Measurements from ENCODE around the gene P4HB. TPM values are rescaled to one million over a fixed set of nuclear protein-coding genes. Genes with fewer than 3 reads are reported as not detected.
A peak's percentile ranks its signal among the peaks of the same experiment; 100 is the strongest.

The P4HB gene
- total RNA-seq, 1 donor: 763 TPM

DNA sequence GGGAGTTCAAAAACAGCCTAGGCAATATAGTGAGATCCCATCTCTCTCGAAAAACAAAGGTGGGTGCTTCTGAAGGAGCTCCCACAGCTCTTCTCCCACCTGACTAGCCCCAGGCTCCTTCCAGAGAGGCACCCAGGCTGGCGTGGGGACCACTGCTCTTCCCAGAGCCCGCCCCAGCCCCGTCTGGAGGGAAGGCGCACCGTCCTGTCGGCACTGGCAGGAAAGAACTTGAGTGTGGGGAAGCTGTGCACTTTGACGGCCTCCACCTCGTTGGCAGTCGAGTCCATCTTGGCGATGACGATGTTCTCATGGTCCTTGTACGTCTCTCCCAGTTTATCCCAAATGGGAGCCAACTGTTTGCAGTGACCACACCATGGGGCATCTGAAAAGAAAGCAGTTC lies 15.0 kb downstream of the P4HB start:
- DNase-seq (ENCODE audit: low read depth): no peak
- no peak overlapping the region for H3K4me3 ChIP-seq (ENCODE audit: low read depth, low read length)
- TF ChIP-seq, protein P1, sequence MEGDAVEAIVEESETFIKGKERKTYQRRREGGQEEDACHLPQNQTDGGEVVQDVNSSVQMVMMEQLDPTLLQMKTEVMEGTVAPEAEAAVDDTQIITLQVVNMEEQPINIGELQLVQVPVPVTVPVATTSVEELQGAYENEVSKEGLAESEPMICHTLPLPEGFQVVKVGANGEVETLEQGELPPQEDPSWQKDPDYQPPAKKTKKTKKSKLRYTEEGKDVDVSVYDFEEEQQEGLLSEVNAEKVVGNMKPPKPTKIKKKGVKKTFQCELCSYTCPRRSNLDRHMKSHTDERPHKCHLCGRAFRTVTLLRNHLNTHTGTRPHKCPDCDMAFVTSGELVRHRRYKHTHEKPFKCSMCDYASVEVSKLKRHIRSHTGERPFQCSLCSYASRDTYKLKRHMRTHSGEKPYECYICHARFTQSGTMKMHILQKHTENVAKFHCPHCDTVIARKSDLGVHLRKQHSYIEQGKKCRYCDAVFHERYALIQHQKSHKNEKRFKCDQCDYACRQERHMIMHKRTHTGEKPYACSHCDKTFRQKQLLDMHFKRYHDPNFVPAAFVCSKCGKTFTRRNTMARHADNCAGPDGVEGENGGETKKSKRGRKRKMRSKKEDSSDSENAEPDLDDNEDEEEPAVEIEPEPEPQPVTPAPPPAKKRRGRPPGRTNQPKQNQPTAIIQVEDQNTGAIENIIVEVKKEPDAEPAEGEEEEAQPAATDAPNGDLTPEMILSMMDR (IDR thresholded peaks at IDR 0.05; ENCODE audit: insufficient read depth, low read length): no peak

DNA sequence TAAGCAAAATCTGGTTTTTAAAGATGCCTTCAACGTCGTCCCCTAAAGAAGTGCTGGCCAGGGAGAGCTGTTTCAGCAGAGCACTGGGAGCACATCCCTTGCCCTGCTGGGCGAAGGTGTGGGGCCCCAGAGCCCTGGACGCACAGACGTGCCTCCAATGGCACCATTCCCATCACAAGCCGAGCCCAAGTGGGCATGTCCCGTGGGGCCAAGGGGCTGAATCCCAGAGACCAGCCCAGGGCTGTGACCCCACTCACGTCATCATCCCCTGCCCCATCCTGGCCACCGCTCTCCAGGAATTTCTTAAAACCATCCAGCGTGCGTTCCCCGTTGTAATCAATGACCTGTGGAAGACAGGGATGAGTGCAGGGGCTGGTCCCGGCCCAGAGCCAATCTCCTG lies 15.4 kb downstream of the P4HB start:
- TF ChIP-seq, protein P1 (IDR thresholded peaks at IDR 0.05; ENCODE audit: insufficient read depth, low read length): no peak
- no peak for DNase-seq (ENCODE audit: low read depth)

DNA sequence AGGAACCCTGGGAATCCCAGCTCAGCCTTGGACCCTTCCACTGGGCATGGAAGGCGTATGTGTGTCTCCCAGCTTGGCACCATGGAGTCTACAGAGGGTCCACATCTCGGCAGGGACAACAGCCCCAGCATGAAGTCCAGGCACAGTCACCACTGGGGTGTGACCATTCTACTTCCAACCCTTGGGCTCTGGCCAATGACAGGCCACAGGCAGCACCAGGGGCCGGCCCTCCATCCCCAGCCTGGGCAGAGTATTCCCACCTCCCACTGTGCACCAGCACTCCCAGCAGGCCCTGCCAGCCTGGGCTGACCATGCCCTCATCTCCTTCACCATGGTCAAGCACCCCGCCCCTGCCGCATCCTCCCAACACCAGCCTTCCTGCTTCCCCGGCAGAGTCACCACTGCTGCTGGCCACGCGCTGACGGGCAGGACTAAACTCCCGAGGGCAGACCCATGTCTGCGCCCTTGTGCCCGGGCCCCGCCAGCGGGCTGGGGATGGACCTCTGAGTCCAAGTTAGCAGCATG lies 15.9 kb downstream of the P4HB start:
- H3K4me3 ChIP-seq (ENCODE audit: low read depth, low read length): no peak overlapping the region
- TF ChIP-seq, protein P1 (IDR thresholded peaks at IDR 0.05; ENCODE audit: insufficient read depth, low read length): no peak
- DNase-seq (ENCODE audit: low read depth): no peak

More for the DNA sequence above, 15.4 kb downstream of the P4HB start:
- no peak overlapping the region for H3K4me3 ChIP-seq (ENCODE audit: low read depth, low read length)

DNA sequence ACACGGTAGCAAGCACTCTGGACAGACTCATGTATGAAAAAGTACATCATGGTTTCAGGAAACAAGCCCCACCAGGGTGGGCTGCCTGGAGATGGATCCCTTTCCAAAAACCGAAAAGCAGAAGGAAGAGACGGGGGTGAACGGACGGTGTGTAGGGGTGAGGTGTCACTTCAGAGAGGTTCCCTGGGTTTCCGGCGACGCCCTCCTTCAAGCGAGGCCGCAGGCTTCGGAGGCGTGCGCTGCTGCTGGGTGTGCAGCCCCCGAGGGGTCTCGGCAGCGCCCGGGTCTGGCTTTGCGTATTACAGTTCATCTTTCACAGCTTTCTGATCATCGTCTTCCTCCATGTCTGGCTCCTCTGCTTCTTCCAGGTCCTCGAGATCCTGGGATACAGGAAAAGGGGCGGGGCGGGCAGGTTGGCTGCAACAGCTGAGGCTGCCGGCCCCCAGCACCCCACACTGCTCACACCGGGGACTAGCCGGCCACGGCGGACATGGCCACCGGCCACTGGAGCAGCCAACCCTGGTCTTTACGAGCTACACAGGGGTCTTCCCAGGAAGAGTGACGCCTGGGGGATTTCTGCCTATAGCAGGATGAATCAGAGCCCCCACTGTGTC lies 16.5 kb downstream of the P4HB start:
- no peak for DNase-seq (ENCODE audit: low read depth)
- TF ChIP-seq, protein P1 (IDR thresholded peaks at IDR 0.05; ENCODE audit: insufficient read depth, low read length): no peak
- no peak overlapping the region for H3K4me3 ChIP-seq (ENCODE audit: low read depth, low read length)

DNA sequence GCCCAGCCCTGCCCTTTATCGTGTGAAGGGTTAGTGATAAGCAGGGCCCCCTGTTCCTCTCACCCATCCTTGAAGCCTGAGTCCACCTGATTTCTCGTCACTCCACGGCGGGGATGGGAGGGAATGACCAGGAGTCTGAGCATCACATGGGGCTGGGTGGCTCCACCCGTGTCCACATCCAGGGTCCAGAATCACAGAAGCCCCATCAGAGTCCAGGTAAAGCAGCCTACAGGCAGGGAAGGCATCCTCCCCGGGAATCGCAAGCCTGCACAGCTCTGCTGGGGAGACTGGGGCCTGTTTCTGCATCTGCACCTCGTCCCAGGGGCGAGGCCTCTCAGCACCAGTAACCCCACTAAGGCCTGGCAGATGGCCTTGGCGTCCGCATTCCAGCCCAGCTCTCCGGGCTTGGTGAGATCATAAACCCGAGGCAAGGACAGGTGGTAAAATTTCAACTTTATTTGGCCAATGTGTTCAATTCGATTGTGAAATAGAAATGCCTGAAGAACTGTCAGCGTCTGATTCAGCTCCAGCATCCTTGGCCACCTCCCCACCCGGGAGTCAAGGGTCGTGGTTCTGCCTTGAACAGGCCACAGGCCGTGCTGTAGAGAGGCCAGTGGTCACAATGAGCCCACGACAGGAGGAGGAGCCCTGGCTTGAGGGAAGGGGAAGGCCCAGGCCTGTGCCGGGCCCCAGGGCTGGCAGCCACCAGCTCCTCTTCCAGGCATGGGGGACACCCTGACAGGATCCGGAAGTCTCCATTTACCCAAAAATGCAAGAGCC lies 17.4 kb downstream of the P4HB start:
- H3K4me3 ChIP-seq (ENCODE audit: low read depth, low read length): no peak overlapping the region
- TF ChIP-seq, protein P1 (IDR thresholded peaks at IDR 0.05; ENCODE audit: insufficient read depth, low read length): no peak
- peak; percentile 31 for DNase-seq (ENCODE audit: low read depth)

DNA sequence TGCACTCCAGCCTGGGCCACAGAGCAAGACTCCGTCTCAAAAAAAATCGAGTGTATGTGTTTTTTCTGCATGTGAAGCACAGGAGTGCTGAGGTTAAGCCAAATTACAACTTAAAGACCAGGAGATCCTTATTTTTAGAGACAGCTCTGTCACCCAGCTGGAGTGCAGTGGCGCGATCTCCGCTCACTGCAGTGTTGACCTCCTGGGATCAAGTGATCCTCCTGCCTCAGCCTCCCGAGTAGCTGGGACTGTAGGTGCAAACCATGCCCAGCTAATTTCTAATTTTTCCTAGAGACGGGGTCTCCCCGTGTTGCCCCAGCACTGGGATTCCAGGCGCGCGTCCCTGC lies 18.0 kb downstream of the P4HB start:
- TF ChIP-seq, protein P1 (IDR thresholded peaks at IDR 0.05; ENCODE audit: insufficient read depth, low read length): no peak
- no peak for DNase-seq (ENCODE audit: low read depth)
- no peak overlapping the region for H3K4me3 ChIP-seq (ENCODE audit: low read depth, low read length)
